ENCODE results near the gene PPA1. TPM values are rescaled to one million over a fixed set of nuclear protein-coding genes. Genes with fewer than 3 reads are reported as not detected.

The PPA1 gene
- 222 to 285 TPM (median 235 TPM) in 5 replicates for total RNA-seq (2022; extraction: Qiagen RNA extraction)

DNA sequence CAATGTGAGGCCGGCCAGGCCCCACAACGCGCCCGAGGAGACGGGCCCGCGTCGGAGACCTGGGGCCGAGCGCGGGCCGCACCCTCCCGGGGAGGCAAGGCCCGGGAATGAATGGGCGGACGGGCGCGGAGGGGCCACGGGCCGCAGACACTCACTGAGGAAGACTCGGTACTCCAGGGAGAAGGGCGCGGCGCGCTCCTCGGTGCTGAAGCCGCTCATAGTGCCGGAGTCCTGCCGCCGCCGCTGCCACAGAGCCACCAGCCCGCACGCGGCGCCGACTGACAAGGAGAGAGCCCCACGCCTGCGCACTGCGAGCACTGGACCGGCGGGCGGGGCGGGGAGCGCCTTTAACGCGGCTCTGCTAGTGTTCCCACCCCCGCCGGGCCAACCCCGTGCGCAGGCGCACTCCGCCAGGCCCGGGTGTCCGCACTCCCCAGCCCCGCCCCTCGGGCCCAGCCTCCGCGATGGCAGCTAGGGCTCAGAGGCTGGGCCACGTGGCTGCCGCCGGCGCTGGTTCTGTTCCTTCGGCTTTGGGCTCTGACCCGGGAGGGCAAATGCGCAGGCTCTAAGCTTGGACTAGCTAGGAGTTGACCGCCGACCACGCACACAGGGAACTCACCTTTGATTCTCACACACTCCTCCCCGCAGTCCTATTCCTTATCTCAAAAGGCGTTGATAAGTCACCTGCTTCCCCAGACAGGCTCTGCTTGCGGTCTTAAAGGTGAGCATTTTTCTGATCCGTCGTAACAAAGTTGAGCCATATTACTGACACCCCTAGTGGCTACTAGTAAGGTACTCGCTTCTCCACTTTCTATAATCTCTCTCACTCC is at the start of gene PPA1:
PPA1 (minus strand) TSS at position 321 of the 830 bp plus-strand sequence; CDS start at position 219, 102 bp downstream.

Other genes starting within 250 kb of the PPA1 start
- gene MACROH2A2, start 180.6 kb downstream of the PPA1 start, total RNA-seq (2022; extraction: Qiagen RNA extraction), result 22.8 to 31.5 TPM (median 25.3 TPM) in 5 replicates
- gene AIFM2, start 100.6 kb downstream of the PPA1 start, total RNA-seq (2022; extraction: Qiagen RNA extraction), result 32.8 to 36.0 TPM (median 35.4 TPM) in 5 replicates
- gene TYSND1, start 86.7 kb downstream of the PPA1 start, total RNA-seq (2022; extraction: Qiagen RNA extraction), result 13.1 to 17.1 TPM (median 16.5 TPM) in 5 replicates
- 83.2 to 94.5 TPM (median 87.7 TPM) in 5 replicates for gene SAR1A, start 62.9 kb downstream of the PPA1 start, total RNA-seq (2022; extraction: Qiagen RNA extraction)
- gene NPFFR1, start 50.6 kb upstream of the PPA1 start, total RNA-seq (2022; extraction: Qiagen RNA extraction), result not detected in 5 replicates
- 16.1 to 22.5 TPM (median 21.0 TPM) in 5 replicates for gene LRRC20, start 149.2 kb upstream of the PPA1 start, total RNA-seq (2022; extraction: Qiagen RNA extraction)
- gene EIF4EBP2, start 170.7 kb upstream of the PPA1 start, total RNA-seq (2022; extraction: Qiagen RNA extraction), result 12.0 to 17.3 TPM (median 14.1 TPM) in 5 replicates
- gene NODAL, start 208.3 kb upstream of the PPA1 start, total RNA-seq (2022; extraction: Qiagen RNA extraction), result not detected in 5 replicates
- gene PALD1, start 245.3 kb upstream of the PPA1 start, total RNA-seq (2022; extraction: Qiagen RNA extraction), result 5.1 to 7.0 TPM (median 6.9 TPM) in 5 replicates

All from A549 treated with Hydrocortisone at 1 μM for 4 hours (cell line).